ENCODE measurements around the gene UBE2C.
A peak's percentile ranks its signal among the peaks of the same experiment; 100 is the strongest.
"Not testable (repeated sequence)": the region's sequence is repeated elsewhere in the genome, so short reads cannot be mapped to it uniquely, and the experiment has no call there.

UBE2C gene

DNA sequence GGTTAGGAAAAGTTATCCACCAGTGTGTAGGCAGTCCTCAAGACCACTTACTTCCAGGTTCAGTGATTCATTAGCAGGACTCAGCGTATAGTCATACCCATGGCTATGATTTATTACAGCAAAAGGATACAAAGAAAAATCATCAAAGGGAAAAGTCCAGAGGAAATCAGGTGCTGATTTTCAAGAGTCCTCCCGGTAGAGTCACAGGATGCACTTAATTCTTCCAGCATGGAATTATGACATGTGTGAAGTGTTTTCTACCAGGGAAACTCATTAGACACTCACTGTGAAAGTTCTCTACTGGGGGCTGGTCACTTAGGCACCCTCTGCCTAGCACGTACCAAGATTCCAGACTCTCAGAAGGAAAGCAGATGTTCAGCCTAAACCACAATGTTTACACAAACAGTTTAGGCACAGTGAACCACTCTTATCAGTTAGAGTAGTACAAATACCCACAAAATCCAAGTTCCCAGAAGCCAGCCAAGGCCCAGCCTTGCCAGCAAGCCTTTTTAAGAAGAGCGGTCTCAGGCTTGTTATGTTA, 31.0 kb upstream of the UBE2C start:
- Mint-ChIP-seq H3K27ac (ENCODE audit: low read depth) (no peak overlapping the region), H3K9me3 (no peaks in the 10 kb centered on the region), H3K36me3 (ENCODE audit: insufficient read depth) (no peaks in the 10 kb centered on the region), H3K27me3 (no peaks in the 10 kb centered on the region), H3K4me3 (no peak overlapping the region), H3K4me1 (peaks cover 7% of the 10 kb centered on the region)
- ATAC-seq (replicated peaks; ENCODE audit: extremely low read depth, poor library complexity, severe bottlenecking) (no peak), DNase-seq (ENCODE audit: low spot score in 2 of 2) (no peak)

DNA sequence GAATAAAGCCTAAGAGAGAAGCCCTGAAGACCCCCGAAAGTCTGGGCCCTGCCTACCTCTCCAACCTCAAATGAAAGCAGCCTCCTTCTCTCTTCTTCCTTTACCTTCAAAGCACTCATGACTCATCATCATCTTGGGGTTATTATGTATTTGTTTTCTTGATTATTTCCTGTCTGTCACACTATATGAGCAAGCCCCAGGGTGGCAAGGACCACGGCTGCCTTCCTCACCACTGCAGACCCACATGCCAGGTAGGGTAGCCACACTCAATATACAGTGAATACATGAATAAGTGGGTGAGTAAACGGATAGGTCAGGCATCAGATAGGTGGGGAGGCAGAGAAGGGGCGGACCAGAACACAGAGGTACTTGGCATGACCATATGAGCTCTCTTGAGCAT, 29.6 kb upstream of the UBE2C start:
- H3K27me3 Mint-ChIP-seq = no peaks in the 10 kb centered on the region
- H3K4me3 Mint-ChIP-seq = no peak overlapping the region
- peaks cover 7% of the 10 kb centered on the region for H3K4me1 Mint-ChIP-seq
- H3K9me3 Mint-ChIP-seq = no peaks in the 10 kb centered on the region
- no peaks in the 10 kb centered on the region for H3K36me3 Mint-ChIP-seq (ENCODE audit: insufficient read depth)
- peak; percentile 49 for ATAC-seq (replicated peaks; ENCODE audit: extremely low read depth, poor library complexity, severe bottlenecking)
- DNase-seq (ENCODE audit: low spot score in 2 of 2) = no peak
- H3K27ac Mint-ChIP-seq (ENCODE audit: low read depth) = peak overlapping the region; percentile 56

DNA sequence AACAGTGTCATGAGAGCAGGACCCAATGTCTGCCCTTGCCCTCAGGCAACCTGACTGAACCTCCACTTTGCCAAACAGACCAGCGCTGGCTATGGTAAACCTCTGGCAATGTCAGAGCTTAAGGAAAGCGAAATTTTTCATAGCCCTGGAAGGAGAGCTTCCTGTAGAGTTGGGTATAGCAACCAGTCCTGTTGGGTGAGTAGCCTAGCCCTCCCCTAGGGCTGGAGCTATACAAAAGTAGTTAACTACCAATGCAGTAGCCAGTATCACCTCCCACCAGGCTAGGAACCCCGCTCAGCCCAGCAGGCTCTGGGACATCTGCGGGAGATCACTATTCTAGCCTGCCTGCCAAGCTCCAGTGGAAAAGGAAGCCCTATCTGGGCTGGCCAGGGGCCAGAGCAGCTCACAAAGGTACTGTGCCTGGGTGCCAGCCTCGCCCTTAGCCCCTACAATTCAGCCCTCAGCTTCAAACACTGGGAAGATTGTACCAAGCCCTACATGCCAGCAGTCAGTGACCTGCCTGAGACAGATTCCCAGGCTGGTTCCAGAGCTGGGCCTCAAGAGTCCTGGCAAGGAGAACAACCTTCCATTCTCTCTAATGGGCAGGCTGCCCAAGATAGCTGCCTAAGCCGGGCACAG, 28.7 kb upstream of the UBE2C start:
- H3K9me3 Mint-ChIP-seq = no peaks in the 10 kb centered on the region
- H3K36me3 Mint-ChIP-seq (ENCODE audit: insufficient read depth) = no peaks in the 10 kb centered on the region
- no peak overlapping the region for H3K27ac Mint-ChIP-seq (ENCODE audit: low read depth)
- H3K4me1 Mint-ChIP-seq = peaks cover 7% of the 10 kb centered on the region
- DNase-seq (ENCODE audit: low spot score in 2 of 2) (no peak), ATAC-seq (replicated peaks; ENCODE audit: extremely low read depth, poor library complexity, severe bottlenecking) (no peak)
- no peaks in the 10 kb centered on the region for H3K27me3 Mint-ChIP-seq
- no peak overlapping the region for H3K4me3 Mint-ChIP-seq

DNA sequence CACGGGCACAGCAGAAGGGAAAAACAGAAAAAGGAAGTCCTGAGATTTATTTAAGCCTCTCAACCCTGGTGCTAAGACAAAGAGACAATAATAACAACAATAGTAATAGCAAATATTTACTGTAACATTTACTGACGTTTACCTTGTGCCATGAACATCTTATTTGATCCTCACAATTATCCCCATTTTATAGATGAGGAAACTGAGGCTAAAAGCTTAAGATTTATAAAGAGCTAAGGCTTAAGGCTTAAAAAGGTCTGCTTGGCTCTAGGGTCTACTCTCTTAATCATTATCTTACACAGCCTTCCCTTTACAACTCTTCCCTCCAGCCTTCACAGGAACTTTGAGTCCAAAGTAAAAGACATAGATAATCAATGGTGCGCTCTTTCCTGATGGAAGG, 24.1 kb upstream of the UBE2C start:
- ATAC-seq (replicated peaks; ENCODE audit: extremely low read depth, poor library complexity, severe bottlenecking) = no peak
- Mint-ChIP-seq H3K36me3 (ENCODE audit: insufficient read depth) (peaks cover 12% of the 10 kb centered on the region), H3K9me3 (no peaks in the 10 kb centered on the region), H3K27me3 (no peaks in the 10 kb centered on the region), H3K4me1 (peaks cover 16% of the 10 kb centered on the region), H3K4me3 (no peak overlapping the region), H3K27ac (ENCODE audit: low read depth) (no peak overlapping the region)
- DNase-seq (ENCODE audit: low spot score in 2 of 2) = no peak

DNA sequence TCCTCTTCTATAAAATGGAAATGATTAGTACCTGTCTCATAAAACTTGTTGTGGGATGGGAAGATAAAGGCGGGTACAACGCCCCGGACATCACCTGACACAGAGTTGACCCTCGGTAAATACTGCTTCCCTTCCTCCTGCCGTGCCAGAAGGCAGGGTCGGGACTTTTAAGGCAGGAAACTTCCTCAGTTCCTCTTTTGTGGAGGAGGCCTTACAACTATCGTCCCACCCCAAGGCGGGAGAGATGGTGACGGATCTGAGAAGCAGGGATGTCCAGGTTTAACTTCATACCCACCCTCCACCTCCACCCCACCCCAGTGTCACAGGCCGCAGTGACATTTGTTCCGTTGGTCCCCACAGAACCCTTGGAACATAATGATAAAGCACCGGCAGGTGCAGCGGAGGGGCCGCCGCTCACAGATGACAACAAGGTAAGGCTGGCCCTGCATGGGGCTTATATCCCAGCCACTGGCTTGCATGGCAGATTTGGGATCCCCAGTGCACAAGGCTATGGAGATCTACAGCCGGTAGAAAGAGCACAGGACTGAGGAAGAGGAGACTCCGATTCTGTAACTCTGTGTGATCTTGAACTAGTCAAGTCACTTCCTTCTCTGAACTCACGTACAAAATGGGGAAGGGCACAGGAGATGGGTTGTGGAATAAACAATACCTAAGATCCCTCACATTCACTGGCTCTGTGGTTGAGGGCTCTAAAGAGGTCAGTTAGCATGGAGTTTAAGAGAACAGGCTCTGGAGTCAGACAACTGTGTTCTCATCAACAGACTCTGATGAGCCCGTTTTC, 19.9 kb upstream of the UBE2C start:
- ATAC-seq (replicated peaks; ENCODE audit: extremely low read depth, poor library complexity, severe bottlenecking) = peak; percentile 7
- Mint-ChIP-seq H3K36me3 (ENCODE audit: insufficient read depth) (peaks cover 32% of the 10 kb centered on the region), H3K27ac (ENCODE audit: low read depth) (peak overlapping the region; percentile 97)

DNA sequence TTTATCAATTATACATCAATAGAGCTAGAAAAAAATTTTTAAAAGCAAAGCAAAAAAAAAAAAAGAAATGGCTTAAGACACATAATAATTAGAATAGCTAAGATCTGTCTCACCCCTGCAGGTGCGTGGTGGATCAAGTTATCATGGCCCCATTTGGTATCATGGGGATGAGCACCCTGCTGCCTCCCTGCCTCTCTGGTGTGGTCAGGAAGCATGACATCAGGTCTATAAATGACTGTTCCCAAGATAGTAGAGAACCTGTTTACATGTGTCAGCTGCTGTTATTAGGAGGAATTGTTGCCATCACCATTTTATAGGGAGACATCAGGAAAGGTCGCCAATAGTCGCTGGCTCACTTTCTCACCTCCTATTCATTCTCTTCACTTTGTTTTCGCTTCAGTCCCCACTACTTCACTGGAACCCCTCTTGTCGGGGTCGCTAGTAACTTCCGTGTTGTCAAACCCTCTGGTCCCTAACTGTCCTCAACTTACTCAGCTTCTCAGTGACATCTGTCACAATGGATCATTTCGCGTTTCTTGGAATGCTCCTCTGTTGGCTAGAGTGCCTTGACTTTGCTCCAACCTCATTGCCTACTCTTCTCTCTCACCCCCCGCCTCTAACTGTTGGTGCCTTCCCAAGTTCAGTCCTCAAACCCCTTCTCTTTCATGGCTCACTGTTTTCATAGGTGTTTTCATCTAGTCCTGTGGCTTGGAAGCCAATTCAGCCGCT, 15.9 kb upstream of the UBE2C start:
- no peaks in the 10 kb centered on the region for H3K27me3 Mint-ChIP-seq
- no peak overlapping the region for H3K4me3 Mint-ChIP-seq
- no peaks in the 10 kb centered on the region for H3K9me3 Mint-ChIP-seq
- H3K36me3 Mint-ChIP-seq (ENCODE audit: insufficient read depth) = peaks cover 35% of the 10 kb centered on the region
- no peak for DNase-seq (ENCODE audit: low spot score in 2 of 2)
- no peak overlapping the region for H3K27ac Mint-ChIP-seq (ENCODE audit: low read depth)
- no peak for ATAC-seq (replicated peaks; ENCODE audit: extremely low read depth, poor library complexity, severe bottlenecking)
- peaks cover 24% of the 10 kb centered on the region for H3K4me1 Mint-ChIP-seq

More for the DNA sequence above, 19.9 kb upstream of the UBE2C start:
- Mint-ChIP-seq H3K9me3 (no peaks in the 10 kb centered on the region), H3K27me3 (no peaks in the 10 kb centered on the region), H3K4me3 (peak overlapping the region; percentile 86), H3K4me1 (peaks cover 16% of the 10 kb centered on the region)
- no peak for DNase-seq (ENCODE audit: low spot score in 2 of 2)

DNA sequence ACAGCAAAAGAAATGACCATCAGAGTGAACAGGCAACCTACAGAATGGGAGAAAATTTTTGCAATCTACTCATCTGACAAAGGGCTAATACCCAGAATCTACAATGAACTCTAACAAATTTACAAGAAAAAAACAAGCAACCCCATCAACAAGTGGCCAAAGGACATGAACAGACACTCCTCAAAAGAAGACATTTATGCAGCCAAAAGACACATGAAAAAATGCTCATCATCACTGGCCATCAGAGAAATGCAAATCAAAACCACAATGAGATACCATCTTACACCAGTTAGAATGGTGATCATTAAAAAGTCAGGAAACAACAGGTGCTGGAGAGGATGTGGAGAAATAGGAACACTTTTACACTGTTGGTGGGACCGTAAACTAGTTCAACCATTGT, 14.9 kb upstream of the UBE2C start:
- not testable (repeated sequence) for DNase-seq (ENCODE audit: low spot score in 2 of 2); H3K9me3 Mint-ChIP-seq; H3K27me3 Mint-ChIP-seq; H3K4me3 Mint-ChIP-seq; H3K27ac Mint-ChIP-seq (ENCODE audit: low read depth); ATAC-seq (replicated peaks; ENCODE audit: extremely low read depth, poor library complexity, severe bottlenecking)
- Mint-ChIP-seq H3K36me3 (ENCODE audit: insufficient read depth) (peaks cover 35% of the 10 kb centered on the region), H3K4me1 (peaks cover 17% of the 10 kb centered on the region)

DNA sequence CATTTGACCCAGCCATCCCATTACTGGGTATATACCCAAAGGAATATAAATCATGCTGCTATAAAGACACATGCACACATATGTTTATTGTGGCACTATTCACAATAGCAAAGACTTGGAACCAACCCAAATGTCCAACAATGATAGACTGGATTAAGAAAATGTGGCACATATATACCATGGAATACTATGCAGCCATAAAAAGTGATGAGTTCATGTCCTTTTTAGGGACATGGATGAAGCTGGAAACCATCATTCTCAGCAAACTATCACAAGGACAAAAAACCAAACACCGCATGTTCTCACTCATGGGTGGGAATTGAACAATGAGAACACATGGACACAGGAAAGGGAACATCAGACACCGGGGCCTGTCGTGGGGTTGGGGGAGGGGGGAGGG, 14.5 kb upstream of the UBE2C start:
- H3K4me3 Mint-ChIP-seq; H3K9me3 Mint-ChIP-seq; H3K27ac Mint-ChIP-seq (ENCODE audit: low read depth); ATAC-seq (replicated peaks; ENCODE audit: extremely low read depth, poor library complexity, severe bottlenecking); H3K27me3 Mint-ChIP-seq; DNase-seq (ENCODE audit: low spot score in 2 of 2): not testable (repeated sequence)
- Mint-ChIP-seq H3K36me3 (ENCODE audit: insufficient read depth) (peaks cover 34% of the 10 kb centered on the region), H3K4me1 (peaks cover 13% of the 10 kb centered on the region)

DNA sequence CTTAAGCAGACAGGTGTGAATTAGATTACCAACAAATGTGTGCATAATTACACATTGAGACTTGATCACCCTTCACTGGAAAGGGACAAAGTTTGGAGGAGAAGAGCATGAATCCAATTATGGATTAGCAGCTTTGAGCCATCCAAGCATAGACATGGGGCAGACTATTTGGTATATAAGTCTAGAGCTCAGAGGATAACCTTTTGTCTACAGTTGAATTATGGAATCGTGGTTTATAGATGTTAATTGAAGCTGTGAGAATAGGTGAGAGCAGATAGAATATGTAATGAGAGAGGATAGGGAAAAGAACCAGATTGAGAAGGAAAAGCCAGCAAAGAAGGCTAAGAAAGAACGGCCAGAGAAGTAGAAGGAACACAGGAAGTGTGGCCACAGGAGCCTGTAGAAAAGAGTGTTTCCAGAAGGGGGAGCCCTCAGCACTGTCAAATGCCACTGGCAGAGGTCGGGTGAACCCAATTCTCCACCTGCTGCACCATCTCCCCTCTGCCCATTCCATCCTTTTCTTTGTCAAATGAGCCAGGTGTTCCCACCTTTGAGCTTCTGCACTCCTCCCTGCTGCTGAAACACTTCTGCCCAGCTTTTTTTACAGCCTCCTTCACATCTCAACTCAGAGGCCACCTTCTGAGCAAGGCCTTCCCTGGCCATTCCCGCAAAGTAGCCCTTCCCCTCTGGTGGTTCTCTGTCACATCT, 13.4 kb upstream of the UBE2C start:
- Mint-ChIP-seq H3K36me3 (ENCODE audit: insufficient read depth) (peaks cover 31% of the 10 kb centered on the region), H3K4me3 (no peak overlapping the region), H3K27me3 (no peaks in the 10 kb centered on the region), H3K27ac (ENCODE audit: low read depth) (no peak overlapping the region), H3K4me1 (peaks cover 10% of the 10 kb centered on the region), H3K9me3 (no peaks in the 10 kb centered on the region)
- ATAC-seq (replicated peaks; ENCODE audit: extremely low read depth, poor library complexity, severe bottlenecking) = peak; percentile 73
- peak; percentile 39 to 40 for DNase-seq (ENCODE audit: low spot score in 2 of 2)

DNA sequence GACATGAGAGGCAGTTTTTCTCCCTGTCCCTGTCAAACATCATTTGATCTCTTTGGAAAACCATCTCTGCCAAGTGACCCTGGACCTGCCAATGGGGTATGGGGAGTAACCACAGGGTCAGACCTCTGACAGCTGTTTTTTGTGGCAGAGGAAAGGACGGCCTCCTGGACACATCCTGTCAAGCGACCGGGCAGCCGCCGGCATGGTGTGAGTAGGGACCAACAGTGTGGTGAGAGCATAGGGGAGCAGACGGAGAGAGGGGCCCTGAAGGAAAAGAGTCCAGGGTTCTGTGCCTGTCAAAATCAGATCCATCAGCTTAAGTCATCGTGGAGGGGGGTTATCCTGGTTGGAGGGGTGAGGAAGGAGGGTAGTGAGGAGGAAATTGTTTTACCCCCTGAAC, 10.6 kb upstream of the UBE2C start:
- H3K36me3 Mint-ChIP-seq (ENCODE audit: insufficient read depth) = peaks cover 32% of the 10 kb centered on the region
- ATAC-seq (replicated peaks; ENCODE audit: extremely low read depth, poor library complexity, severe bottlenecking) (no peak), DNase-seq (ENCODE audit: low spot score in 2 of 2) (no peak)
- H3K4me3 Mint-ChIP-seq = no peak overlapping the region
- H3K4me1 Mint-ChIP-seq = peaks cover 10% of the 10 kb centered on the region
- H3K27ac Mint-ChIP-seq (ENCODE audit: low read depth) = no peak overlapping the region
- H3K27me3 Mint-ChIP-seq = no peaks in the 10 kb centered on the region
- H3K9me3 Mint-ChIP-seq = no peaks in the 10 kb centered on the region

DNA sequence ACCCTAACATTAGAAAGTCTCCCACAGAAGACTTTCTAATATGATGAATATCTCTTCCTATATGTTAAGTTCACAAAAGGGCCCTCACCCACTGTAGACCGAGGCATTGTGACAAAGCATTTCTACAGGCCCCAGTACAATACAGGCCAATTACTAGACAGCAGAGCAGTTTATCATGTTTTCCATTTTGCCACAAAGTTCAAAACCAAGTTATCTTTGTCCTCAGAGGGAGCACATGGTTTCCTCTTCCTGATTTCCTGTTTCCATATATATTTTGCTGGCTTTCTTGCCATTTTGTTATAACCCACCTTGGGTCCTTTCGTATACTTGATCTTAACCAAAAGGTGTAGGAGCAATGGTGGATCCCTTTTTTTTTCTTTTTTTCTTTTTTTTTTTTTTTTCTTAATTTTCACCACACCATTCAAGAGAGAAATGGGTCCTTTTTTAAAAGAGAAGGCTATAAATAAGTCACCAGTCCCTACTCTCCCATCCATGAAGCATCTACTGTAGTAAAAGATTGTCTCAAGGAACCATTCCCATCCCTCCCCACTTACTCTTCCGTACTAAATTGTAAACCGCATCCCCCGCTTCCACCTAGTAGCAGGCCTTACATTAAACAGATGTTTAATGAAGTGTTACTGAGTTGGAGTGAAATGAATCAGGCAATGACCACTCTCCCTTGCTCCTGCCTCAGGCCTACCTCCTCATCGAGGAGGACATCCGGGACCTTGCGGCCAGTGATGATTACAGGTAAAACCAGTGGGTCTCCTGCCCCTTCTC, 2.1 kb upstream of the UBE2C start:
- H3K27me3 Mint-ChIP-seq = no peaks in the 10 kb centered on the region
- ATAC-seq (replicated peaks; ENCODE audit: extremely low read depth, poor library complexity, severe bottlenecking) = no peak
- no peak for DNase-seq (ENCODE audit: low spot score in 2 of 2)
- H3K9me3 Mint-ChIP-seq = no peaks in the 10 kb centered on the region
- H3K36me3 Mint-ChIP-seq (ENCODE audit: insufficient read depth) = peaks cover 50% of the 10 kb centered on the region
- H3K4me1 Mint-ChIP-seq = peaks cover 13% of the 10 kb centered on the region
- no peak overlapping the region for H3K4me3 Mint-ChIP-seq
- no peak overlapping the region for H3K27ac Mint-ChIP-seq (ENCODE audit: low read depth)

DNA sequence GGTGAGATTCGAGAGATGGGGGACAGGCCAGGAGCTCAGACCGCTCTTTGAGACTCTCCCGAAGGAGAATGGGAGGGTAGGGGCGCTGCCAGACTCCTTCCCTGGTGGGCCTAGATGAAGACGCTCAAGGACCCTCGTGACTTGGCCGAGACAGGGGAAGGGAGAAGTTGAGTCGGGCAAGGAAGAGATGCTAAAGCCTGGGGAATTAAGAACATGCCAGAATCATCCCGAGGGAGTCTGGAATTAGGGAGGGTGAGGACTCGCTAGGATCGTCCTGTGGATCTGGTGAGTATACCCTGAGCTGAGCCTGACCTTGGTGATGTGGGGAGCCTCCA, 529 bp downstream of the UBE2C start:
- peak overlapping the region; percentile 82 for H3K4me3 Mint-ChIP-seq
- no peak for DNase-seq (ENCODE audit: low spot score in 2 of 2)
- no peak overlapping the region for H3K27ac Mint-ChIP-seq (ENCODE audit: low read depth)
- H3K27me3 Mint-ChIP-seq = no peaks in the 10 kb centered on the region
- peaks cover 13% of the 10 kb centered on the region for H3K4me1 Mint-ChIP-seq
- no peak for ATAC-seq (replicated peaks; ENCODE audit: extremely low read depth, poor library complexity, severe bottlenecking)
- peaks cover 34% of the 10 kb centered on the region for H3K36me3 Mint-ChIP-seq (ENCODE audit: insufficient read depth)
- no peaks in the 10 kb centered on the region for H3K9me3 Mint-ChIP-seq
